Breast epithelium (tissue), 3 donors: Measurements from ENCODE around the gene RASA3.
"Not testable (repeated sequence)": the region's sequence is repeated elsewhere in the genome, so short reads cannot be mapped to it uniquely, and the experiment has no call there.

ENCODE experiments used
- CTCF ChIP-seq, 3 donors: fragments of 450-650 bp; IDR thresholded peaks; one replicate each; pipeline ENCODE4 v1.5.1; 2016 to 2017; ENCODE audit warnings: antibody characterized with exemption in 3 of 3, mild to moderate bottlenecking in 3 of 3, moderate library complexity in 3 of 3
- POLR2A ChIP-seq: fragments of 450-650 bp; IDR thresholded peaks from one replicate; pipeline ENCODE4 v1.6.1; 2016; ENCODE audit warnings: antibody characterized with exemption, mild to moderate bottlenecking, moderate library complexity

GRCh38 chr13:114110830-114111189 is 21.6 kb downstream of the RASA3 start:
- TF ChIP-seq POLR2A; CTCF (IDR thresholded peaks at IDR 0.05): not testable (repeated sequence)
